NCI-H526 treated with DMSO at 0.1 percent for 48 hours (cell line): ENCODE measurements around the gene ARFGAP3.

Experiments used
- DNase-seq: peaks from one replicate; lab custom pipeline; 2025; lab: John Stamatoyannopoulos, UW

Gene ARFGAP3

DNA sequence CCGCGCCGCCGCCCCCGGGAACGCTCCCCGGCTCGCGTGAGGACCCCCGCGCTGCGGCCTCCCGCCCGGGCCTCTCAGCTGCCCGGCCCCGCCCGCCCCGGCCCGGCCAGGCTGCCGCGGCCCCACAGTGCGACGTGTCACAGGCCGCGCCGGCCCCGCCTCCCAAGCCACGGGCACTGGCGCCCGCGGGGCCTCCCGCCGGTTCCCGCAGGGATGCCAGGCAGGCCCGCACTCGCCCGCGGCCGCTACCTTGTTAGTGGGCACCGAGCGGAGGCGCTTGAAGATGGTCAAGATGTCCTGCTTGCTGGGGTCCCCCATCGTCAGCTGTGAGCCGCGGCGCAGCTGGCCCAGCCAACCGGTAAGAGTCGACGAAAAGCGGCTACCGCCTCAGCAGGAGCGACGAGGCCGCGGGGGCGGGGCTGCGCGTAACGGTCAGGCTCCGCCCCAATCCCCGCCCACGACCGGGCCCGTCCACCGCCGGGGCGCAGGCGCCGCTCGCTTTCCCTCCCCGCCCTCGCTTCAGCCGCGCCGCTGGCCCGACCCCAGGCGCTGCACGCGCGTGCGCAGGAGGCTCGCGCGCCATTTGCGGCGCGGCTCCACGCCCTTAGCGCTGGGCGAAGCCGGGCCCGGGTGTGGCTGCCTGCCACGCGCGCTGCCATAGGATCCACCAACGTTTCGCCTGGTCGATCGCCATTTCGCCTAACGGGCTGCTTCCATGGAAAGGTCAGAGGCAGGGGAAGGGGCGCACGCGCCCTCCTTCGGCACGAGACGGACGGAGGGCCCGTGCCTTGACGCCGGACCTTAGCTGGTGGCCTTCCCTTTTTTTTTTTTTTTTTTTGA is at the start of gene ARFGAP3:
TSS of gene ARFGAP3 (minus strand) at position 409 of the 840 bp plus-strand sequence. CDS start at position 318, 91 bp downstream.
- peak; percentile 70 for DNase-seq

DNA sequence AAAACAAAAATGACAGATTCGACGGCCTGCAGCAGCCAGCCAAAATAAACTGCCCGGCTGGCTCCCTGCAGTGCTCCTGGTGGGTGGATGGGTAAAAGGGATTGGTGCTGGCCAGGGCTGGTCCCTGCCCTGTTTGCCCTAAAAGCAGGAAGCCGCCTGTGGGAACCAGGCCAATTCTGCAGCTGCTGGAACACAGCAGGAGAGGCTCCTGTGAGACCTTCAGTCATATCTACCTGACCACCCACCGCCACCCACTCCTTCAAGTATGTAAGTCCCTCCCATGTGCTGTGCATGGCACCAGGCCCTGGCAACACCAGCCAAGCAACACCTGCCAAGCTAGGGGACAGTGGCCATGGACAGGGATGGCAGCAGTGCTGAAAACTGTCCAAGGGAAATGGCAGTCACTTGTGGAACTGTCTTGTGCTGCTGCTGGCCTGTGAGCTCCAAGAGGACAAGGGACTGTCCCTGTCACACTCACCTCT is 48.7 kb upstream of the ARFGAP3 start:
- no peak for DNase-seq

- no peak for DNase-seq
These were observed 48.1 kb upstream of the ARFGAP3 start for GRCh38 chr22:42905217-42905616.

DNA sequence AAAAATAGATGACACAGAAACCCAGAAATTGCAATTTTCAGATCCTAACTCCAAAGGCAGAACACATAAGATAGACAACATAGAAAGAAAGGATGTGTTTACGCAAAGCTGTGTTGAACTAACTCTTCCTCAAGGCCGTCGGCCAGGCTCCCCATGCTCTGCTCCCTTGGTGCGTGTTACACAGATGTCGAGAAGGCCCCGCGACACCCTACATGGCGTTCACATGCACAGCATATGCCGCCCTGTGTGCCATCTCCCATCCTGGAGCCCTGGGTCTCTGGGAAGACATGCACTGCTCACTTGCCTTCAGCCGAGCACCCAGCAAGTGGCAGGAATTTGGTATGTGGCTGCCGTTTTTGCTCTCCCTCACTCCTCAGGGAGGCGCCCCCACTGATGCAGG is 47.0 kb upstream of the ARFGAP3 start:
- DNase-seq: no peak

DNA sequence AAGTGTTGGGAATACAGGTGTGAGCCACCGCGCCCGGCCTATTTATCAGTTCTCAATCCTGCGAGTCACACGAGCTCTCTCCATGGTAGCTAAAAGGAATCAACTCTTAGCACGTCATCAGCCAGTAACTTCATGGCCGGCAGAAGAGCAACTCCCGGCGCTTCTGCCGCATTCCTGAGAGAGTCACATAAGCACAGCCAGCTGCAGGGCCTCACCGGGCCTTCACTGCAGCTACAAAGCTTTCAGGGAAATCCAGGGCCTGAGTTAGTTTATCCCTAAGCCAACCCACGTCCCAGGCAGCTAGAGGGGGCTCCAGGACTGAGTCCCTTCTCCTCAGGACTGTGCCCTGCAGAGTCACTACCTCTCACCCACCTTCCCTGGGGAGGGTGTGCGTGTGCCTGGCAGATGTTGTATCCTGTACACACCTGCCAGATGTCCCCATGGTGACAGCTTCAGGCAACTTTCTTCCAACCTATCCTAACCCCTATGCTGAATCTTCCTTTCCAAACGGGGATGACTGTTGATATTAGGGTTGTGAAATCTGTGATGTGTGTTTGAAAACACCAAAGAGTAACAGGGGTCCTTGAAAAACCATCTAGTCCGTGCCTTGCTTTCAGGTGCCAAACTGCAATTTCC is 45.9 kb upstream of the ARFGAP3 start:
- DNase-seq: no peak

DNA sequence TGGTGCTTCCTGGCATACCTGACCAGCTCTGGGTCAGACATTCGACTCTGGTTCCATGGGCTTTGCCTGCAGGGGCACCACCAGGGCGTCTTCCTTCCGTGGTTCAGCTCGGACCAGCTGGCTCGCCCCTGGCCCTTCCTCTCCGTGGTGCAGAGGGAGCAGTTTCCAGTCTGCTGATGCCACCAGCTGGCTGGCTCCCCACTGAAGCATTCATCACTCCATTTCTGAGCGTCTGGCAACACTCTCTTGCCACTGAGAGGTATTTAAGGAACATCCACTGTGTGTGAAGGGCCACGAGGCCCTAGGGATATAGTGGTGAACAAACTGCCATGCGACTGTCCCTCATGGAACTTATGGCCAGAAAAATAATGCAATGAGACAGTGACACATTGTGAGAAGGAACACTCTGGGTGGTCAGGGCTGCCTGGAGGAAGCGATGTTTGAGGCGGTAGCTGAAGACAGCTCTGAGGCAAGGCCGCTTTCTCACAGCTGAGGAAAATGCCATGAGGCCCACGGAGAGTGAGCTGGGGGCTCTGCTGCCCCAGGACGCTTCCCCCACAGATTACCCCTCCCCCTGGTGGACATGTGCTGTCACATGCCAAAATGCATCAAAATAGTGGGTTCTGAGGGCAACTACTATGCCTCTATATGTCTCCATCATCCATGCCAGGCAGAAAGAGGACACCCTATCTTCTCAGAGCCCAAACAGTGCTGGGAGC is 44.9 kb upstream of the ARFGAP3 start:
- no peak for DNase-seq

GRCh38 chr22:42897960-42898359 is 40.9 kb upstream of the ARFGAP3 start:
- no peak for DNase-seq

DNA sequence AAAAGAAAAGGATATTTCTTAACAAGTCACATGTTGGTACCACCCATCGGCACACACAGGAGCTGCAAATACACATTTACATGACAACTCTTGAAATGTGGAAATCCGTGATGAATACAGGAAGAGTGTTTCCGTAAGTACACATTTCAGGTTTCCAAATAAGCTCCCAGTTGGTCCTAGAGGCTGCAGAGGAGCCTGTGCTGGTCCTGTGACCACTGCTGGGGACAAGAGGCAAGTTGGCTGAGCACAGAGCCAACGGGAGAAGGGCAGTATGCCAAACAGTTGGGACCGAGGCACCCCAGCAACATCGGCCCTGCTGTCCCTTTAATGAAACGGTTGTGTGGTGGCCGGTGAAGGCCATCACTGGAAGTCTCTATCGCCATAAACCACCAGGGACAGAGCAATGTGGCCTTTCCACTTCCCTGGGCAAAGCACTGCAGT is 38.5 kb upstream of the ARFGAP3 start:
- no peak for DNase-seq

DNA sequence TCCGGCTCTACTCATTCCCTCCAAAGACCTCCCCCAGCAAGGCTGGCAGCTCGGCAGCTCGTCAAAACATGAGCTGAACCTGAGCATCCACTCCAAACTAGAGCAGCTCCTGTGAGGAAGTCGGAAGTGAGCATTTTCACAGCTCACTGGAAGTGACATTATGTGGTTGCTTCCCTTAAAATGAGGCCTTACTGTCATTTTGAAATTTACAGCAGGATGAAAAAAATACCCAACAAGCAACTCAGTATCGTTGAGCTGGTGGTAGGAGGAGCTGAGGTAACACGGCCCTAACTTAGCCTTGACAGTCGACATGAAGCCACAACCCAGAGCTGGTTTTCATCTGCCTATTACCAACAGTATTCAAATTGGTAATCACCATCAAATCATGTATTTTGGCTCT is 38.0 kb upstream of the ARFGAP3 start:
- DNase-seq: no peak

DNA sequence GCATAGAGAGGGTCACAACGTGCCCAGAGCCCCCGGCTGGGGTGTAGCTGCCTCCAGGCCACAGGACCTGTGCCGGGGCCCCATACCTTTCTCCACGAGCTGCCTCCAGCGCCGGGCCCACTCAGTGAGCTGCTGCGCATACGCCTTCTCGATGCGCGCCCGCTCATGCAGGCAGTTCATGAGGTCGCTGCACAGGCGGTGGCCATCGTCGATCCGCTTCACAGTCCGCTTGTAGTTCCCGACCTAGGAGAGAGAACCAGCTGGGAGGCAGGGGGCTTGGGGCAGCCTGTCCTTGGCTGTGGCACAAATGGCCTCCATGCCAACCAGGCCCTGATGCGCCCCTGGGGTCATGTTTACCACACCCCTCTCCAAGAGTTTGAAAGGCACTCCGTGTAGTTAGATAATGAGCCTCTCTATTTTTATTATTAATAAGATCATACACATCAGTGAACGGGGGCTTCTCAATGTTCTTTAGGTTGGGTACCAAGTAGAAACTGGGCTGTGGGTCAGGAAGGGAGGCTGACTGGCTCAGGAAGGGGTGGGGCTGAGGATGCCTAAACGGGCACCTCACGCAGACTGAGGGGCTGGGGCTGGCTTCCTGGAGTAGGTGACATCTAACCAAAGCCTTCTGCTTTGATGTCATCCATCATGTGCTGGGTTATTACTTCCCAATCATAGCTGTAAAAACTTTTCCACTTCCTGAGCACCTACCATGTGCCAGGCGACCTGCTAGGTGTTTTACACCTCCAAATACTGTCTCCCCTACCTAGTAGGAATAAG is 36.5 kb upstream of the ARFGAP3 start:
- no peak for DNase-seq

DNA sequence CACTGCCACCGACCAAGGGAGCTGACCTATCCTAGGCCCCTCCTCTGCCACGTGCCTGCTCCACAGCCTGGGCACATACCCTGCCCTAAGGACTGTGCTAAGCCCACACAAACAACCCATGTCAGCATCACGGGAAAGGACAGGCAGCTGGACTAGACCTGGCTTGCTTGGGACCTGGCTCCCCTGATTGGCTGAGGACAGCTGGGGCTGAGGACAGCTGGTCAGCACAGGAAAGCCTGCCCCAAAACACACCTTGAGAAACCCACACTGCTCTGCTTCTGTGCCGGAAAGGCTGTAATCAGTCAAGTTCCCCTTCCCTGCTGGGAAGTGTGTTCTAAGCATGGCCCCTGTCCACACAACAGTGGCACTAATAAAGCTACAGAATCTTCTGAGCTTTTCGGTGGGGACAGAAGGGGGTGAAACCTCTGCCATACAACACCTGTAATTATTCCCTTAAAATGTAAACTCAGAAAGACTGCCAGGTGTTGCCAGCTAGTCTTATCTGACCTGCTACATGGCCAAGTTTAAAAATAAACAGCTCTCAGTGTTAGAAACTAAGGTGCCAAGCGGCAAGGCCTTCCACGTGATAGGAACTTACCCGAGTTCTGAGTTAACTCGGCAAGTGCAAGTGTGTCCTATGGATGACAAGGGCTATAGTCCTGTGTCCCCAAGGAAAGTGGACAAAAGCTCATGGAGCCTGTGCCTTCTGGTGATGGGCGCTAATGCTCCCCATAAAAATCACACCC is 35.7 kb upstream of the ARFGAP3 start:
- DNase-seq: no peak

DNA sequence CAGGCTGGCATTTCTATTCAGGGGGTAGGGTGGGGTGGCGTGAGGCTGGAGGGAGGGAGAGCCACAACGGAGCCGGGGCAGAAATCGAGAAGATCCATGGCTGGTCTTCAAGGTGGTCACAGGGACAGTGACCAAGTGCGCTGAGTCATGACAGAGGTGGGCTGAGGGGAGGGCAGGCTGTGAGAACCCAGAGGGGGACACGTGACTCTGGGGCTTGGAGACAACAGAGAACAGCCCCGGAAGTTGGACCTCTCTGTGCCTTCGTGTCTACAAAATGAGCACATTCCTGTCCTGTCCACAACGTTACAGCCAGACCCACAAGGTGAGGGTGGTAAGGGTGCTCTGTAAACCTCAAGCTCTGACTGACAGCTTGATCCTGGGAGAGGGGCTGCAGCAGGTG is 35.1 kb upstream of the ARFGAP3 start:
- DNase-seq: no peak

DNA sequence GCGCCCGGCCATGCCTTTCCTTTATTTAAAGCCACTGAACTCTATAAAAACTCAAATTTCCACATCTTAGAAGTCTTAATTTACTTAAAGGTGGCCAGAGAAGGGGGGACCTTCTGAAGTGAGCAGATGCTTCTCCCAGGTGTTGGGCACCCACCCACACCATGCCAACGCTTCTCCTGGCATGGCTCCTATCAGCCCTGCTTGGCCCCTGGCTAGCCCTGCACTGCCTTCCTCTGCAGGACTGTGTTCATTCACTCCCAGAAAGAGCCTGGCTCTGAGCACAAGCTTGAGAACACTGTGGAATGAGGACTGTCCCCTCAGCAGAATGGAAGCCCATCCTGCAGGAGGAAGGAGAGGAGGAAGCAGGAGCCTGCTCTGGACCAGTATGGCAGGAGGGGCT is 34.6 kb upstream of the ARFGAP3 start:
- no peak for DNase-seq

GRCh38 chr22:42891008-42891407 is 33.9 kb upstream of the ARFGAP3 start:
- DNase-seq: no peak

DNA sequence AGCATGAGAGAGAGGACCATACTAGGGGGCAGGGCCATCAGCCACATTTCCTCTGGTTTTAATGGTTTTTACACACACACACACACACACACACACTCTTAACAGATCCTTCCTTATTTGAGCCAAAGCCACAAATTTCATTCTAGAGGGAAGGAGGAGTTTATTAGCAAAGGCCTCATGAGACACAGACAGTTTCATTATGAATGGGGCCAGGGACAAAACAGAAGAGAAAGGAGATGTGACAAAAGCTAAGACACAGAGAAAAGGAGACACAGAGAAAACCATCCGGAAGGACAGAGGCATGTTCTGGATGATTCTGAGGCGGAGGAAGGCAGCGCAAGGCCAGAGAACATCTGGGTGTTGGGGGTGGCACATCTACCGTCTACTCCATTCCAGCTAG is 32.2 kb upstream of the ARFGAP3 start:
- DNase-seq: no peak

GRCh38 chr22:42887523-42888507 is 30.7 kb upstream of the ARFGAP3 start:
- DNase-seq: no peak

GRCh38 chr22:42887120-42887519 is 30.0 kb upstream of the ARFGAP3 start:
- no peak for DNase-seq

GRCh38 chr22:42885446-42885845 is 28.4 kb upstream of the ARFGAP3 start:
- no peak for DNase-seq

GRCh38 chr22:42884616-42885375 is 27.7 kb upstream of the ARFGAP3 start:
- DNase-seq: no peak
